Calu3 (cell line): ENCODE results near the gene CCDC13. TPM values are rescaled to one million over a fixed set of nuclear protein-coding genes. Genes with fewer than 3 reads are reported as not detected.

Source experiments
- BruUV-seq: library from RNA; stranded (reverse); fragments of 400-500 nt; replicated peaks from 2 replicates; lab custom pipeline; 2021; lab: Mats Ljungman, UMichigan
- CTCF ChIA-PET: fragments of 300-600 bp; sonication (Branson Sonifier 250); formaldehyde crosslinking; loops from one replicate; lab custom pipeline; 2022; ENCODE audit warnings: antibody characterized with exemption; lab: Charles Lee
- DNase-seq: peaks from one replicate; pipeline ENCODE4 v3.0.0; 2022
- H3K27ac Mint-ChIP-seq: one replicate; pipeline ENCODE4 v1.8.0; 2022; ENCODE audit warnings: mixed read lengths; ENCODE audit not compliant: unreplicated experiment
- H3K27me3 Mint-ChIP-seq: one replicate; pipeline ENCODE4 v1.8.0; 2022; ENCODE audit warnings: mixed read lengths; ENCODE audit not compliant: unreplicated experiment
- H3K36me3 Mint-ChIP-seq: one replicate; pipeline ENCODE4 v1.8.0; 2022; ENCODE audit warnings: mild to moderate bottlenecking, moderate library complexity, mixed read lengths; ENCODE audit not compliant: insufficient read depth, unreplicated experiment
- H3K4me1 Mint-ChIP-seq: one replicate; pipeline ENCODE4 v1.8.0; 2022; ENCODE audit warnings: mild to moderate bottlenecking, low read depth, mixed read lengths; ENCODE audit not compliant: unreplicated experiment
- H3K4me3 Mint-ChIP-seq: one replicate; pipeline ENCODE4 v1.8.0; 2022; ENCODE audit warnings: mild to moderate bottlenecking, low read depth, moderate library complexity, mixed read lengths; ENCODE audit not compliant: unreplicated experiment
- H3K9me3 Mint-ChIP-seq: one replicate; pipeline ENCODE4 v1.8.0; 2022; ENCODE audit warnings: low read depth, mixed read lengths; ENCODE audit not compliant: unreplicated experiment
- CTCF ChIP-seq: fragments of 200-600 bp; IDR thresholded peaks from one replicate; pipeline ENCODE4 v1.8.0; 2022; ENCODE audit warnings: antibody characterized with exemption; ENCODE audit not compliant: unreplicated experiment
- intact Hi-C: fragments of 100-400 bp; cut with micrococcal nuclease; formaldehyde crosslinking; loops from one replicate; pipeline ENCODE4 v1.10.0; 2022; ENCODE audit not compliant: unreplicated experiment
- total RNA-seq: library from RNA; stranded (reverse); gene quantifications from 2 replicates; pipeline ENCODE4 v1.2.3, GENCODE V29; 2022

Gene CCDC13
- total RNA-seq, 1 experiment from 2014 or later = 0.68 TPM

DNA sequence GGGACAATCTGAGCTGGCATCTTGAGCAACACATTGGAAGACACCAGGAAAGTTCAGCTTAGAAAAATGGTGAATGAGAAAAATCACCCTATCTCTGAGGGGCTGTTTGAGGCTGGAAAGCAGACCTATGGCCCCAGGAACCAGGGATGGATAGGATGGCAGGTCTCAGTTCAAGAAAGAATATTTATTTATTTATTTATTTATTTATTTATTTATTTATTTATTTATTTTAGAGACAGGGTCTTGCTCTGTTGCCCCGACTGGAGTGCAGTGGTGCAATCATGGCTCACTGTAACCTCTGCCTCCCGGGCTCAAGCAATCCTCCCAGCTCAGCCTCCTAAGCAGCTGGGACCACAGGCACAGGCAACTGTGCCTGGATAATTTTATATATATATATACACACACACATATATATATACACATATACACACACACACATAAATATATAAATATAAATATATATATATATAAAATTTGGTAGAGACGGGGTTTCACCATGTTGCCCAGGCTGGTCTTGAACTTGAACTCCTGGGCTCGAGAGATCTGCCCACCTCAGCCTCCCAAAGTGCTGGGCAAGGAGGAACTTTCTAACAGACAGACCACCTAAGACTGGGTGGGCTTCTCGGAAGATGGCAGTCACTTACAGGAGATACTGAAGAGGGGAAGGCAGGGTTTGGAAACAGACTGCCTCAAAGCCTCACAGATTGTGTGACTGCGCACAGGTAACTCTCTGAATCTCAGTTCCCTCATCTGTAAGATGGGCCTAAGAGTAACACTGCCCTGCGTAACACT lies 29.7 kb downstream of the CCDC13 start:
- no peak for TF ChIP-seq CTCF
- Mint-ChIP-seq H3K4me1 (no peaks in the 10 kb centered on the region), H3K27ac (no peak overlapping the region), H3K36me3 (no peaks in the 10 kb centered on the region), H3K9me3 (no peaks in the 10 kb centered on the region), H3K27me3 (no peaks in the 10 kb centered on the region), H3K4me3 (no peak overlapping the region)
- no peak for DNase-seq
- BruUV-seq = no TSS peak
- intact Hi-C loops = loop anchor here (10.0 kb wide), 1 partner anchor 169 kb away; no protein-coding TSS in a partner anchor
- CTCF ChIA-PET = interaction anchor here (0.6 to 1.5 kb wide), 4 partner anchors 28 to 92 kb away, joined by 3 to 7 read pairs (median 4); no protein-coding TSS in a partner anchor

DNA sequence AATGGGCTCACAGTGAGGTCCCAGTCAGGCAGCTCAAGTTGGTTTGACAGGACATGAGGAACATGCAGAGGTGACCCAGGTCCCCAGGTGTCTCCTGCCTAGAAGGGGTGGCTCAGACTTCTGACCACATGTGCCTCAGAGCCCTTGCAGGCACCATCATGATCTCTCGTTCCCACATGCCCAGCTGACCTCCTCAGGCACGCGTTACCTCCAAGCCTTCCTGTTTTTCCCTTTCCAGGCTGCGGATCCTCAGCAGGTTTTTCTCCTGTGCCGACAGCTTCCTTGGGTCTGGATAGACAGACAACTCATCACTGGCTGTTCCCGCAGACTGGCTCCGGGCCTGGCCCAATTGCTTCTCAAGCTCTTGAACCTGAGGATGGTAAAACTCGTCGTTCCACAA lies 30.4 kb downstream of the CCDC13 start:
- no peak for TF ChIP-seq CTCF
- no peak overlapping the region for H3K4me3 Mint-ChIP-seq
- no peak for DNase-seq
- no peaks in the 10 kb centered on the region for H3K27me3 Mint-ChIP-seq
- intact Hi-C loops = loop anchor here (10.0 kb wide), 1 partner anchor 168 kb away; no protein-coding TSS in a partner anchor
- CTCF ChIA-PET = no interaction called here
- H3K9me3 Mint-ChIP-seq = no peaks in the 10 kb centered on the region
- no peaks in the 10 kb centered on the region for H3K36me3 Mint-ChIP-seq
- H3K27ac Mint-ChIP-seq = no peak overlapping the region
- BruUV-seq = no TSS peak
- H3K4me1 Mint-ChIP-seq = no peaks in the 10 kb centered on the region

- CTCF ChIA-PET = no interaction called here
- intact Hi-C loops = loop anchor here (10.0 kb wide), 1 partner anchor 167 kb away; no protein-coding TSS in a partner anchor
- no peak for TF ChIP-seq CTCF
- BruUV-seq = no TSS peak
- Mint-ChIP-seq H3K36me3 (no peaks in the 10 kb centered on the region), H3K27me3 (no peaks in the 10 kb centered on the region), H3K9me3 (no peaks in the 10 kb centered on the region), H3K27ac (no peak overlapping the region), H3K4me1 (no peaks in the 10 kb centered on the region), H3K4me3 (no peak overlapping the region)
- DNase-seq = no peak
Measured at GRCh38 chr3:42742259-42742658, 30.8 kb downstream of the CCDC13 start.

DNA sequence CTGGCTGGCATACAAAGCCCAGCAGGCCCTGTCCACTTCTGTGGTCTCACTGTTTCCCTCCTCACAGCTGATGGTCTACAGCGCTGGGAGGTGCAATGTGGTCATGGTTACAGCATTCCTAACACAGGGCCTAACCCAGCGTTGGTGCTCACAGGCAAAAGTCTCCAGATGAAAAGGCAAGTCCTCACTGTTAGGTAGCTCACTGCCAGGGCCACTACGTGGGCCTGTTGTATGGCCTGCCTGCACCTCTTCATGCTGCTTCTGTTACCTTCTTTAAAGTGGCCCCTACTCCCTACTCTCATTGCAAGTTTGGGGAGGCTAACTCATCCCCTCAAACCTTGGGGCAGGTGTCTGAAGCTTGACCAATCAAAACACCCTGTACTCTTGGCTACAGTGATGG lies 31.3 kb downstream of the CCDC13 start:
- CTCF ChIA-PET = no interaction called here
- TF ChIP-seq CTCF = no peak
- no peak for DNase-seq
- no peak overlapping the region for H3K27ac Mint-ChIP-seq
- H3K9me3 Mint-ChIP-seq = no peaks in the 10 kb centered on the region
- no TSS peak for BruUV-seq
- no peak overlapping the region for H3K4me3 Mint-ChIP-seq
- H3K27me3 Mint-ChIP-seq = no peaks in the 10 kb centered on the region
- H3K36me3 Mint-ChIP-seq = no peaks in the 10 kb centered on the region
- no peaks in the 10 kb centered on the region for H3K4me1 Mint-ChIP-seq
- intact Hi-C loops = loop anchor here (10.0 kb wide), 1 partner anchor 167 kb away; no protein-coding TSS in a partner anchor
